ENCODE results near the gene NKPD1. TPM values are rescaled to one million over a fixed set of nuclear protein-coding genes. Genes with fewer than 3 reads are reported as not detected.

The NKPD1 gene
- total RNA-seq, 6 experiments from 2014 or later: 0.06 TPM; not detected in 5

- TF ChIP-seq POLR2A (IDR thresholded peaks at IDR 0.05) (no peak), CTCF (IDR thresholded peaks at IDR 0.05) (no peak)
- Histone ChIP-seq H3K27me3 (no peaks in the 10 kb centered on the region), H3K36me3 (no peaks in the 10 kb centered on the region), H3K4me3 (no peak overlapping the region), H3K9me3 (no peaks in the 10 kb centered on the region), H3K27ac (no peak overlapping the region), H3K4me1 (no peaks in the 10 kb centered on the region)
- no CpG with 5 or more reads among the region's 16 CpGs for WGBS (ENCODE audit: insufficient coverage, low coverage, low lambda C conversion rate, missing lambda C conversion rate)
- no peak for DNase-seq
- intact Hi-C loops (cut with DNase I): no loop called here
- no peak for ATAC-seq
Measured at GRCh38 chr19:45168767-45169351, 8.1 kb upstream of the NKPD1 start.

- Histone ChIP-seq H3K9me3 (no peaks in the 10 kb centered on the region), H3K27ac (no peak overlapping the region), H3K27me3 (no peaks in the 10 kb centered on the region), H3K36me3 (no peaks in the 10 kb centered on the region), H3K4me1 (no peaks in the 10 kb centered on the region), H3K4me3 (no peak overlapping the region)
- peak in 1 of 4 donors; percentile 6 for ATAC-seq
- WGBS (ENCODE audit: insufficient coverage, low coverage, low lambda C conversion rate, missing lambda C conversion rate): 72% methylated on average over 5 of the region's 14 CpGs
- no peak for DNase-seq
- intact Hi-C loops (cut with DNase I): no loop called here
- no peak for TF ChIP-seq POLR2A (IDR thresholded peaks at IDR 0.05)
- no peak for TF ChIP-seq CTCF (IDR thresholded peaks at IDR 0.05)
Measured at GRCh38 chr19:45166723-45167252, 6.0 kb upstream of the NKPD1 start.

- H3K27ac ChIP-seq: no peak overlapping the region
- intact Hi-C loops (cut with DNase I): no loop called here
- no peak overlapping the region for H3K4me3 ChIP-seq
- no peaks in the 10 kb centered on the region for H3K27me3 ChIP-seq
- no peaks in the 10 kb centered on the region for H3K36me3 ChIP-seq
- ATAC-seq (peak in 3 of 4 donors; percentile 29 to 51 (median 45)), DNase-seq (peak in 2 of 3 donors; percentile 47 to 49)
- H3K4me1 ChIP-seq: no peaks in the 10 kb centered on the region
- 0% methylated on average over 1 of the region's 27 CpGs for WGBS (ENCODE audit: insufficient coverage, low coverage, low lambda C conversion rate, missing lambda C conversion rate)
- TF ChIP-seq POLR2A (IDR thresholded peaks at IDR 0.05) (no peak), CTCF (IDR thresholded peaks at IDR 0.05) (no peak)
- no peaks in the 10 kb centered on the region for H3K9me3 ChIP-seq
Measured at GRCh38 chr19:45164577-45165335, 4.0 kb upstream of the NKPD1 start.

GRCh38 chr19:45163751-45164460 is 3.1 kb upstream of the NKPD1 start:
- Histone ChIP-seq H3K27me3 (no peaks in the 10 kb centered on the region), H3K36me3 (no peaks in the 10 kb centered on the region), H3K4me3 (no peak overlapping the region), H3K4me1 (no peaks in the 10 kb centered on the region), H3K27ac (no peak overlapping the region), H3K9me3 (no peaks in the 10 kb centered on the region)
- intact Hi-C loops (cut with DNase I): no loop called here
- no peak for ATAC-seq
- no peak for DNase-seq
- 53% methylated on average over 3 of the region's 15 CpGs for WGBS (ENCODE audit: insufficient coverage, low coverage, low lambda C conversion rate, missing lambda C conversion rate)
- TF ChIP-seq CTCF (IDR thresholded peaks at IDR 0.05) (no peak), POLR2A (IDR thresholded peaks at IDR 0.05) (no peak)
